Neutrophil (primary cell): ENCODE results near the gene DMRT3.

ENCODE experiments used
- H3K27ac ChIP-seq: fragments of 200-600 bp; sonication (generic); 2 replicates; pipeline ENCODE4 v1.5.1; 2016; ENCODE audit warnings: mild to moderate bottlenecking, moderate library complexity
- H3K27me3 ChIP-seq: fragments of 200-600 bp; sonication (generic); 2 replicates; pipeline ENCODE4 v1.6.0; 2016; ENCODE audit warnings: mild to moderate bottlenecking
- H3K36me3 ChIP-seq: fragments of 200-600 bp; sonication (generic); 2 replicates; pipeline ENCODE4 v1.5.1; 2017
- H3K4me1 ChIP-seq, 2 experiments: fragments of 200-600 bp in 1 of 2; sonication (generic) in 1 of 2; 1 replicate in 1 of 2; 2 replicates in 1 of 2; pipeline versions ENCODE4 v1.5.1 to v1.6.1; 2013 to 2016; ENCODE audit warnings: low read depth in 1 of 2, low read length in 1 of 2, mild to moderate bottlenecking in 1 of 2, moderate library complexity in 1 of 2; ENCODE audit not compliant: control insufficient read depth in 1 of 2, insufficient read depth in 1 of 2
- H3K4me3 ChIP-seq, 2 experiments: fragments of 200-600 bp in 1 of 2; sonication (generic) in 1 of 2; 1 replicate in 1 of 2; 2 replicates in 1 of 2; pipeline ENCODE4 v1.5.1; 2013 to 2016; ENCODE audit warnings: low read depth in 1 of 2, low read length in 1 of 2, mild to moderate bottlenecking in 1 of 2, moderate library complexity in 1 of 2
- H3K9me3 ChIP-seq: fragments of 200-600 bp; sonication (generic); 2 replicates; pipeline ENCODE4 v1.5.1; 2016
- CTCF ChIP-seq: fragments of 200-600 bp; sonication (generic); IDR thresholded peaks from 2 replicates; pipeline ENCODE4 v1.5.1; 2016; ENCODE audit warnings: antibody characterized with exemption

DMRT3 gene

GRCh38 chr9:935348-935965, 41.0 kb upstream of the DMRT3 start:
- TF ChIP-seq CTCF = no peak
- H3K27ac ChIP-seq = no peak overlapping the region
- no peaks in the 10 kb centered on the region for H3K4me1 ChIP-seq
- no peaks in the 10 kb centered on the region for H3K36me3 ChIP-seq
- peaks cover 55% of the 10 kb centered on the region for H3K27me3 ChIP-seq
- H3K4me3 ChIP-seq = no peak overlapping the region
- no peaks in the 10 kb centered on the region for H3K9me3 ChIP-seq

DNA sequence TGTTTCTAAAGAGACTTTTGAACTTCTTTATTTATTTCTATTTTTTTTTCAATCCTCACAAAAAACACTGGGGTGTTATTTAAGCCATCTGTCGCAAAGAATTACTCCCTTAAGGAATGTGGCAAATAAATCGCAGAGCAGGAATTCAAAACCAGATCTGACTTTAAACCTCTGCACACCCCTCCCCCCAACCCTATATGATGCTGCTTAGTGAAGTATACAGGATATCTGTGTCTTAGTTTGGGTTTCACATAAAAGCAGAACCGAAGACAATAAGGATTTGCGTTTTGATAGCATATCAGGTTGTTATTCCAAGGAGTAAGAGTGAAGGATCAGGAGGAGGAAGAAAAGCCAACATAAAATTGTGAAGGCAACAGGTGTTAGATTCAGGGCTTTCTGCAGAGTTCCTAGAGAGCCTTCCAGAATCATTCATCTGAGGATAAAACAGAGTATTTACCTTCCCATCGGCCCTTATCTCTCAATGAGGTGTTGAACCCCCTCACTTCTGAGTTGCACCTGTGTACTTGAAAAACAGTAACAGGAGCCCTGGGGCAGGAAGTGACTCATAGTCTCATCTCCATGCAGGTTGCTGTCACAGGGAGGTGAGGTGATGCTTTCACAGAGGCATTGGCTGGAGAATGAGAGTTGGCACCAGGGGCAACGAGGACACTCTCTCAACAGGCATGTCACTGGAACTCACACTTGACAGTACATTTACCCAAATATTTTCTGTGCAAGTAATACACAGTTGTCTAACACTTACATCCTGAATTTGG, 33.5 kb upstream of the DMRT3 start:
- H3K27ac ChIP-seq = no peak overlapping the region
- TF ChIP-seq CTCF = no peak
- H3K4me3 ChIP-seq = no peak overlapping the region
- H3K36me3 ChIP-seq = no peaks in the 10 kb centered on the region
- H3K9me3 ChIP-seq = no peaks in the 10 kb centered on the region
- H3K27me3 ChIP-seq = peaks cover 80% of the 10 kb centered on the region
- H3K4me1 ChIP-seq = no peaks in the 10 kb centered on the region

- no peaks in the 10 kb centered on the region for H3K4me1 ChIP-seq
- H3K36me3 ChIP-seq = no peaks in the 10 kb centered on the region
- peaks cover 98% of the 10 kb centered on the region for H3K27me3 ChIP-seq
- no peak overlapping the region for H3K4me3 ChIP-seq
- H3K9me3 ChIP-seq = no peaks in the 10 kb centered on the region
- H3K27ac ChIP-seq = no peak overlapping the region
- TF ChIP-seq CTCF = no peak
Measured at GRCh38 chr9:947985-948384, 28.5 kb upstream of the DMRT3 start.

GRCh38 chr9:948497-948896, 28.0 kb upstream of the DMRT3 start:
- H3K27me3 ChIP-seq = peaks cover 98% of the 10 kb centered on the region
- H3K27ac ChIP-seq = no peak overlapping the region
- TF ChIP-seq CTCF = no peak
- no peaks in the 10 kb centered on the region for H3K9me3 ChIP-seq
- H3K36me3 ChIP-seq = no peaks in the 10 kb centered on the region
- H3K4me1 ChIP-seq = no peaks in the 10 kb centered on the region
- H3K4me3 ChIP-seq = no peak overlapping the region

DNA sequence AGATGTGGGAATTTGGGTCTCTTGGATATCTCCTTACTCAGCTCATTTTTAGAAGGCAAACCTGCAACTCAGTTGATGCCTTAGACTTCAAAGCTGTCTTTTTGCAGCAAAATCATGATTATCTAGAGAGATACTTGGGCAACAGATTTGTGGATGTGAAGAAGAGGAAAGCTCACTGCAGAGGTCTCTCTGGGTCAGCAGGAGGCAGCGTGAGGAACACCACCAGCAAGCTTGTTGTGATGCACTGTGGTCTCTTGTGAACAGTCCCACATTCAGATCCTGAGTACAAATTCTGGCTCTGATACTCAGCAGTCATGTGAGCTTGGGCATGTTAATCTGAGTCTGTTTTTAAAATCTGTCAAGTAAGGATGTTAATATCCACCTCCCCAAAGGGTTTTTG, 26.3 kb upstream of the DMRT3 start:
- Histone ChIP-seq H3K27me3 (peaks cover 98% of the 10 kb centered on the region), H3K4me1 (no peaks in the 10 kb centered on the region), H3K9me3 (no peaks in the 10 kb centered on the region), H3K36me3 (no peaks in the 10 kb centered on the region), H3K27ac (no peak overlapping the region), H3K4me3 (no peak overlapping the region)
- no peak for TF ChIP-seq CTCF
